HG02588 (cell line): ENCODE data around the gene KRT76.
"Not testable (repeated sequence)": the region's sequence is repeated elsewhere in the genome, so short reads cannot be mapped to it uniquely, and the experiment has no call there.

Experiments
- ATAC-seq: cut with Tn5 transposase; IDR thresholded peaks from one replicate; pipeline ENCODE4 v1.9.1; 2021; ENCODE audit warnings: mild to moderate bottlenecking, moderate library complexity; ENCODE audit not compliant: unreplicated experiment

The KRT76 gene

DNA sequence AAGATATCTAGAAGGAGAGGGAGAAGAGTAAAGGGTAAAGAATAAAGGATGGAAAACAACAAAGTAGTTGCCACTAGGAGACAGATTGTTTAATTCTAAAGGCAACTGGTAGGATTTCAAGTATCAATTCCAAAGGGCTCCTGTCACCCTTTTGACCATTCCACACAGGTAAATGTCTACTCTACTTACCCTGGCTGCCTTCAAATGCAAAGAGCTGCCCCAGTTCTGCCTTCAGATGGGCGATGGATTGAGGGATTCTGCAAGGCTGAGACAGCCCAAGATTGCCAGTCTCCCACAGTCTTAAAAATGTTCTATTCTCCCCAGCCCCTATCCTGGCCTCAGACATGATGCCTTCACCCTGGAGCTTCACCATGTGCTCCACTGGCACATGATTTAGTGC lies 11.4 kb downstream of the KRT76 start:
- ATAC-seq, result no peak

DNA sequence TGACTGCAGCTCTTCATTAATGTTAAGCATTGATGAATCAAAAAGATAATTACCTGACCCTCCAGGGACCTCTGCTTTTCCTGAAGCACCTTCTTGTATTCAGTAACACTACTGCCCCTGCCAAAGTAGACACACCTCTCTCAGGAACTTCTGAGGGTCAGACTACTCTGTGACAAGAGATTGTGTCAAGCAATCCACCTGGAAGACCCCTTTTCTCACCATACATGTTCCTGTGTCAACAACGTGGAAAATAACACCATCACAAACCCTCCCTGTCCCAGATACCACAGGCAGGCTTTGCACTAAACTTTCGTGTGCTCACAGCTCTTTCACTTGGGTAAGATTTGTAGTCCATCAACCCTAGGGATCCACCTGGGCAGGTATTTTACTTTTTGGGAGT lies 13.2 kb downstream of the KRT76 start:
- no peak for ATAC-seq

DNA sequence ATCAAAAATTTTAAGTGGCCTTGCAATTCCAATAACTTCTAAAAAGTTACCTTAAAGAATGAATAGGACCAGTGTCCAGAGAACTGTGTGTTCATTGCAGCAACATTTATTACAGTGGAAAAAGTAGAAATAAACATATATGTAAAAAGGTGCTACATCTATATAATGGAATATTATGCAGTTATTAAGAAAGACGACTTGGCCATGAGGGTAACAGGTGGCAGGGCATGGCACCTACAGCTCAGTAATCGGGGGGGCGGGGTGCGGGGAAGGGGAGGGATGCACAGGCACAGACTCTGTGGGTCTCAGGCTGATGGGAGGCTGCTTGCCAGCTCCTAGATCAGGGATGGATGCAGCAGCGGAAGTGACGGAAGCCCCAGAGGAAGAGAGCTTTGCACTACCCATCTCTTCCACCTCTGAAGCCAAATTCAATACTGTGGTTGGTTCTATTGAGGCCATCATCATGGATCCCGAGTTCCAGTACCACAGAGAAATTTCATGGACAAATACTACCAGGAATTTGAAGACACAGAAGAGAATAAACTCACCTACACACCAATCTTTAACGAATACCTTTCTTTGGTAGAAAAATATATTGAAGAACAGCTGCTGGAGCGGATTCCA lies 14.0 kb downstream of the KRT76 start:
- ATAC-seq, result no peak

DNA sequence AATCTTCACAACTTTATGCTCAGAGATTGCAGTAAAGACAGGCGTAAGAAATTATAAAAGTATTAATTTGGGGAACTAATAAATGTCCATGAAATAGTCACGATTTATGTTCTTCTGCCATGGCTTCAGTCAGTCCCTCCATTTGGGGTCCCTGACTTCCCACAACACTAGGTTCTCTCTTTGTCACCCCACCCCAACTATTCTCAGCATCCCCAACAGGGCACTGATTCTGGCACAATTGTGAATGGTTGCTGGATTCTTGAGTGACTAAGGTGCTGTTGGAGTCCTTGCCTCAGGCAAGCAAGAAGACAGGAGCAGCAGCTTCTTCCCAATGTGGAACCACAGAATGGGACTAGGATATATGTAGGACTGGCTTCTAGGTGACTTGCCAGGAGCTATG lies 15.3 kb downstream of the KRT76 start:
- no peak for ATAC-seq

DNA sequence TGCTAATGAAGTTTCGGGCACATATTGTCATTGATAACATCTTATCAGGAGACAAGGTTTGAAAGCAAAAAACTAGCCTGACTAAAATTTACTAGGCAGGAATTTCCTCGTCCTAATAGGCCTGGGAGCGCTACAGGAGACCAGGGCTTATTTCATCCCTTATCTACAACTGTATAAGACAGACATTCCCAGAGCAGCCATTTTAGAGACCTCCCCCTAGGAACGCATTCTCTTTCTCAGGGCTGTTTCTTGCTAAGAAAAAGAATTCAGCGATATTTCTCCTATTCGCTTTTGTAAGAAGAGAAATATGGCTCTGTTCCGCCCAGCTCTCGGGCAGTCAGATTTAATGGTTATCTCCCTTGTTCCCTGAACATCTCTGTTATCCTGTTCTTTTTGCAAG lies 15.9 kb downstream of the KRT76 start:
- not testable (repeated sequence) for ATAC-seq

DNA sequence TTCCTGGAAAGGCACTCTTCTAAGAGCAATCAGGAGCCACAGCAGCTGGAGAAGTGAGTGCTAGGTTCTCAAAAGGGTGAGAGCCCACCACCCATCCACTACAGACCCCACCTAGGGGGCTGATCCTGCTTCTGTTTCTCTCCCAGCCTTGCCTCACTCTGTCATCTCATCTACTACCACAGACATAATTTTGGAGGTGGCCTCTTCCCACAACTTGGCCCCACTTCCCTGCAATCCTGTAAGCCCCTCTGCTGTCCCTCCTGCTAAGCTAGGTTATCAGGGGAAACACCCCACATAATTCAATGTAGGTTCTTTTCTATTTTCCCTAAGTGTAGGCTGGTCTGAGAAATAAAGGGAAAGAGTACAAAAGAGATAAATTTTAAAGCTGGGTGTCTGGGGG lies 16.5 kb downstream of the KRT76 start:
- ATAC-seq, result no peak

DNA sequence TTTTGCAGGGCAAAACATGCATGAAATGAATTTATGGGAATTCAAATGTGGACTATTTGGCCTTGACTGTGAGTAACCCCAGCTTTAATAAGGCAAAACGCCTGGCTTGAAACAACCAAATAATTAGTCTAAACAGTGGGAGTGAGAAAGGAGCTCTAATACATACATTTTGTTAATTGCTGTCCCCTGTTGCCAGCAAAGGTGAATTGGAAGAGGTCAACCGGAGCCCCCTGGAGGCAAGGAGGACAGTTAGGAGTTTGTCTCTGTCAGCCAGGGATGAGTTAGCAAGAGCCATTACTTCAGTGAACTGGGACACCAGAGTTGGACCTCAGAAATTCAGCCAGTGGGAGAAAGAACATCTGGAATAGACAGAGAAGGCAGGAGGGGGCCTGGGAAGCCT lies 17.4 kb downstream of the KRT76 start:
- ATAC-seq, result no peak

DNA sequence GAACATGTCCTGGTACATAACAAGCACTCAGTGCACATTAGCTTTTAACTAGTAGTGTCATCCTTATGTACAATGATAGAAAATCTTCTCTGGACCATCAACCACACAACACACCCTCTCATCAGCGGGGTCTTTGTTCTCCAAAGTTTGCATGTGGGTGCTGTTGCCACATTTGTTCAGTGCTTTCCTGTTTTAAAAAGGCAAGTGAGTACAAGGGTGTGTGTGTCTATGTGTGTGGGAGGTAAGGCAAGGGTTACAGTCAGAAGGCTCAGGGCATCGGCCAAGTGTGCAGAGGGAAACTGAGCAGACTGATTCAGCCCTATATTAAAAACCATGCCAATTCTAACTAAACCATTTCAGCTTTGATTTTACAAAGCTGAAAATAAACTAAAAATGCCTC lies 17.9 kb downstream of the KRT76 start:
- no peak for ATAC-seq

DNA sequence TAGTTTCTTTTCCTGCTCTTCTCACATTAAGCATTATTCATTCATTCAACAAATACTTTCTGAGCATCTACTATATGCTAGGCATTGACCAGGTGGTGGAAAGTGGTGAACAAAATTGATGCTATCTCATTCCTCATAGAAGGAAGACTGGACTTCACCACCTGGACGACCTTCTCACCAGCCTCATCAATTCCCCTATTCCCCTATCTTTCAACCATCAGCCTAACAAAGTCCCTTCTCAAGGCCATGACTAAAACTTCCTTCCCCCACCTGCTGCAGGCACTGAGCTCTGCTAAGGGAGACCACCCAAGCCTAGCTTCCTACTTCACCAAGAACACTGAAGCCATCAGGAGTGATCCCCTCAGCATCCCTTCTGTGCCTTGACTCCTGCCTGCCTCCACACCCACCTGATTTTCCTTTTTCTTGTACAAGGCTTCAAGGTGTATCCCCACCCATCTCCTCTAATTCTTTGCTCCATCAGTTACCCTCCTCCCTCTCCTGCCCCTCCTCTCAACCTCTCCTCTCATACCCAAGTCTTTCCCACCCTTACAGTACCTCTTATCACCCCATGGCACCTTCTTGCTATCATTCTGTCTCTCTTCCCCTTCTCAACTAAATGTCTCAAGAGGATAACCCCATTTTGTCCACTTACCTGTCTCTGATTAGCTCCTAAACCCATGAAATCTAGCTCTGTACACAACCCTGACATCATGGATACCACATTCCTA lies 19.5 kb downstream of the KRT76 start:
- no peak for ATAC-seq

DNA sequence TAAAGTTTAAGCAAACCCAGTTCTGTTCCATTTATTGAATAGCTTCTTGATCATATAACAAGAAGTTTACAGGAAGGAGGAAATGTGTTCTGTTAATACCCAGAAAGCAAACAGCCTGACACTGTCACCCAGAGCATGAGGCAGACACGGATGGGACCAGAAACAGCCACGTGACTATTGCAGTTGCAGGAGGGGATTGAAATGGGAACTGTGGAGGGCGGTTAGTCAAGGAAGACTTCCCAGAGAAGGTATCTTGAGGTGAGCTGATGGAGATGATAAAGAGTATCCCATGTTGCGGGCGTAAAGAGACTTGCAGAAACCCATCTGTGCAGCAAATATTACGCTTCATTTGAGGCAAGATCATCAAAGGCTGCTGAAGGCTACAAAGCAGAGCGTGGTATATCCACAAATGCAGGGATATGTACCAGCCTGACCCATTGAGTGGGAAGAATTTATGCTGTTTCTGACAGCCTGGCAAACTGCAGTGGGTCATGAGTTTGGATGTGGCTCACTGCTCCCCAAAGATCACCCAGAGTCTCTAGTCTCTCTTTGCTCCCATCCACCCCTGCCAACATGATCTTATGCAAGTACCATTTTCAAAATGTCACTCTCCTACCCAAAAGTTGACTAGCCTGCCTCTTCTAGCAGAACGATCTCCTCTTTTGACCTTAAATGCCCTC lies 20.7 kb downstream of the KRT76 start:
- no peak for ATAC-seq

DNA sequence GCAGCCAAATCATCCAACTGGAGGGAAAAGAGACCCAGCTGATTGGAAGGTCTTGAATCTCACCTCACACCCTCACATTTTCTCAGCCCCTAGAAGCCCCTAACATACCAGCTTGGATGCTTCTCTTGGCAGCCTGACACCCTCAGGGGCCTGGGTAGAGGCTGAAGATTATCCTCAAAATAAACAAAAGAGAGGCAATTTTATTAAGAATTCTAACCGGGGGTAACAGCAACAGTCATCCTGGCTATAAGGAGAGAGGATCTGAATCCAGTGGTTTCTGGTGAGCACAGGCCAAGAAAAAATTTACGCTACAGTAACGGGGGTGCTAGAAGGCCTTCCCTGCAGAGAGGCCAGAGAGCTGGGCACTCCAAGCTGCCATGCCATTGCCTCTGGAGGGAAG lies 21.6 kb downstream of the KRT76 start:
- ATAC-seq, result no peak

DNA sequence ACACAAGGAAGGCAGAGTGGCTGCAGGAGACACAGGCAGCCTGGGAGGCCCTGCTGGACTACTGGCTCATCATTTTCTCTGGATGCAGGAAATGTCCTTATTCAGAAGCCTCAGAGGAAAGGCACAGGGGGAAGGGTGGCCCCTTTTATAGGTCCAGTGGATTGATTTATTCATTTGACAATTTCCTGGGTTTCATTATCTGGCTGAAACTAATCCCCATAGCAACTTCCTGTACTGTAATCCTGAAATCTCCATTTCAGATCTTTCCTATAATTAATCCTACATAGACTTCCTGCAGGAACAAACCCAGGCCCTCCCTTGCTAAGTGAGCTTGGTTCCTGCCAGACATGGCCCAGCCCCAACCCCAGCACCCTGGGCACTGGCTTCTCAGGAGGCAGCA lies 23.0 kb downstream of the KRT76 start:
- no peak for ATAC-seq

DNA sequence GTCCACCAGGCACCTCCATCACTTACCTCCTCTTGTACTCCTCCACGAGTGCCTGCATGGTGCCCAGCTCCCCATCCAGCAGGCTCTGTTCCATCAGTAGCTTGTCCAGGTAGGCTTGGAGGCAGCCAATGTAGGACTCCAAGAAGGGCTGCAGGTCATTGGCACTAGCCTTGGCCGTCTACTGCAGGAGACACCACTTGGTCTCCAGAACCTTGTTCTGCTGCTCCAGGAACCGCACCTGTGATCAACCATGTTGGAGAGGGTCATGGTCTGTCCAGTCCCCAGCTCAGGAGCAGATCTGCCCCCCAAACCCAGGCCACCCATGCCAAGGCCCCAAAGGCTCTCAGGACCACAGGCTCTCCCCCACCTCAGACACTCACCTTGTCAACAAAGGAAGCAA lies 23.9 kb downstream of the KRT76 start:
- ATAC-seq, result no peak

DNA sequence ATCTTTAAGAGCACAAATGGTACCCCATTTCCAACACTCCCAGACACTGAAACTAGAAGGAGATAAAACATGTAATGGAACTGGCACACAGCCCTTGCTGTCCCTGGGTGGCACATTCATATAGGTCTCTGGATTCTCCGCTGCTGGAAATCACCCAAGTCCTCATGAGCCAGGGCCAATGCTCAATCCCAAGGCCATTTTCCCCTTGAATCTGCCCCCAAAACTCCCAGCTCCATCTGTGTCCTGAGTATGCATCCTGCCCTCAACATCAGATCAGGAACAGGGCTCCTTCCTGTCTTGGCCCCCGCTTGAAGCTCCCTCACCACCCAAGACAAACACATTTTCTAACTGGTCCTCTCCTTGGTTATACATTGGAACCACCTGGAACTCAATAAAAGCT lies 24.6 kb downstream of the KRT76 start:
- ATAC-seq, result no peak

DNA sequence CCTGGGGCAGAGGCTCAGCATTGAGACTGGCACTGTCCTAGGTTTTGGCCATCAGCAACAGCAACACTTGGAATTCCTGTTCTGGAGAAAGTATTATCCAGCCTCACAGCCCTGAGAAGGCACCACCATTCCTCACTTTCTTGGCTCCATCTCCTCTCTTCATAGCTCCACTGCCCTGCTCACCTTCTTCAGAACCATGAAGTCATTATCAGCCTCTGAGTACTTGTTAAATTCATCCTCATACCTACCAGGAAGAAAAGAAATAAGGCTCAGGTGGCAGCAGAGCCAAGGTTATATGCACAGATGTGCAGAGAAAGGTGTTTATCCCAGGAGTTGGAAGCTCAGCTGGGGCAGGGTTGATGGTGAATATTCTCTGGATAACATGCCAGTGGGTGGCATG lies 25.4 kb downstream of the KRT76 start:
- no peak for ATAC-seq

DNA sequence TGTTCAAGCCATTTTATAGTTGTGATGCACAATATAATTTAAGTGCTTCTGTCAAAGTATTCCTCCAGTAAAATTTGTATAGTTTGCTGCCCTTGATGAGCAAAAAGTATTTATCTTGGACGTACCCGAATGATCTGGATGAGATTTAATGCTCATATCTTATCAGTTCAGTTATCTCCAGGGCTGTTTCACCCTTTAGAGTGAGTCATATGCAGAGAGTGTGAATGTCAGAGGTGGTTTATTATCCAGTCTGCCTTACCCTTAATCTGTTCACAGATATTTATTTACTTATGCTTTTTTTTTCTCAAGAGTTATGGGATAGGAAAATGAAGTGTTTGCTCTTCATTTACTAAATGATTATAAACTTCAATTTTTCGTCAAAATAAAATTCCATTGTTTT lies 26.6 kb downstream of the KRT76 start:
- ATAC-seq, result not testable (repeated sequence)

DNA sequence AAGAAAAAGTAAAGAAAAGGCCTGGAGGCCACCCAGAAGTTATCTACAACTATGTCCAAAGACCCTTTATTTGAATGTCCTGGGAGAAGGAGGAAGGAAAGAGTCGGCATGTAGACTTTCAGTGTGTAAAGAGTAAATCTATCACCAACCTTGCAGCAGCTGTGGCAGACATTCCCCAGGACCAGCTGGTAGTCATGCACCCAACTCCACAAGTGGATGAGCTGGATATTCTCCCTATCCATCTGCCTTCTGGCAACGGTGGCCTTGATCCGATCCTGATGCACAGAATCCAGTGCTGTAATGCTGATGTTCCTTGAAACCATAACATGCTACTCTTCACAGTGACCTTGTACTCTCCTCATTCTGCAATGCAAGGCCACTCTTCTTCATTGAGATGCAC lies 27.3 kb downstream of the KRT76 start:
- ATAC-seq, result no peak

DNA sequence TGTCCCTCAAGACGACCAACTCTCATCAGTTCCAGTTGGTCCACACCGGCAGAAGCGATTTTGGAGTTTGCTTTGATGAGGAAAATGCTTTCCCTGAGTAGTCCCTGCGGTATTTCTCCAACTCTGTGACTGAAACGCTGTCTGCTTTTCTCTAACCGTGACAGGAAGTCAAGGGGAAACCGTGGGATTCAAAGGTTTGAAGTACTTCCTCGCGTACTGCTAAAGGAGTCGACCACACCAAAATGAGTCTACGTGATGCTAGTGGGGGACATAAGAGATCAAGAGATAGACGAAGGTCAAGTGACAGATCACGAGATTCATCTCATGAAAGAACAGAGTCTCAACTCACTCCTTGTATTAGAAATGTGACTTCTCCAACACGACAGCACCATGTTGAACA lies 28.6 kb downstream of the KRT76 start:
- no peak for ATAC-seq

DNA sequence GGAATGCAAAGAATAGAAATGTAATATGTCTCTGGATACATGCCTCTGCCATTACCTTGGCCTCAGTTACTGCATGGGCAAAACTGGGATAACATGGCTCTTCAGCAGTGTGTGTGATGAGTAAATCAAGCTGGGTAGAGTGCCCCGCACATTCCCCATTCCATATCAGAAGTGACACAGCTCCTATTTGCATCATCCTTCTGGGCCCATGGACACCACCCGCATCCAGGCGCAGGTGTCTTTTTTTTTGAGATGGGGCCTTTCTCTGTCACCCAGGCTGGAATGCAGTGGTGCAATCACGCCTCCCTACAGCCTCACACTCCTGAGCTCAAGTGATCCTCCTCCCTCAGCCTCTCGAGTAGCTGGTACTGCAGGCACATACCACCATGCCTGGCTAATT lies 31.6 kb downstream of the KRT76 start:
- no peak for ATAC-seq

DNA sequence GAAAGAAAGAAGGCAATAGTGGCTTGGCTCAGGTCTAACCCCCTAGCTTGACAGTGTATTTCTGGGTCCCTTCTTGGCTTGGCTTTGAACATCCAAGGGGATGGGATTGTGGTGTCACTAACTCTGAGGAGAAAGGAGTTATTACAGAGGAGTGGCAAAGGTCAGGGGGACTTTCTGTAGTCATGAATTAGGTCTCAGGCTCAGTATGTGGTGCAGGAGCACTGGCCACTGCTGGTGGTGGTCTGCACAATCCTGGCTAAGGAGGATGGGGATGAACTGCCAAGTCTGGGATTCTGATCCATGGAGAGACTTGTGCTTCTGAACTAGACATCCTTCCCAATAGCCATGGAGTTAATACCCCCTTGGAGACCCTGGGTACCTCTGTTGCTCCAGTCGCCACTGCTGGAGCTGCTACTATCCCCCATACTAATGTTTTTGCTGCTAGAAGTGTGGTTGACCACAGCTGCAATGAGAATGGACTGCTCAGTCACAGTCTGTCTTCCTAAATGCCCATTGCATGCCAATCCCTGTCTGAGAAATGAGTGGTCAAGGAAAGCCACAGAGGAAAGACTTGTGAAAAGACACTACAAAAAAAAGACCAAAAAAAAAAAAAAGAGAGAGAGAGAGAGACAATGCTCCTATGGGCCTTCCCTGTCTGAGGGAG lies 32.5 kb downstream of the KRT76 start:
- ATAC-seq, result no peak

DNA sequence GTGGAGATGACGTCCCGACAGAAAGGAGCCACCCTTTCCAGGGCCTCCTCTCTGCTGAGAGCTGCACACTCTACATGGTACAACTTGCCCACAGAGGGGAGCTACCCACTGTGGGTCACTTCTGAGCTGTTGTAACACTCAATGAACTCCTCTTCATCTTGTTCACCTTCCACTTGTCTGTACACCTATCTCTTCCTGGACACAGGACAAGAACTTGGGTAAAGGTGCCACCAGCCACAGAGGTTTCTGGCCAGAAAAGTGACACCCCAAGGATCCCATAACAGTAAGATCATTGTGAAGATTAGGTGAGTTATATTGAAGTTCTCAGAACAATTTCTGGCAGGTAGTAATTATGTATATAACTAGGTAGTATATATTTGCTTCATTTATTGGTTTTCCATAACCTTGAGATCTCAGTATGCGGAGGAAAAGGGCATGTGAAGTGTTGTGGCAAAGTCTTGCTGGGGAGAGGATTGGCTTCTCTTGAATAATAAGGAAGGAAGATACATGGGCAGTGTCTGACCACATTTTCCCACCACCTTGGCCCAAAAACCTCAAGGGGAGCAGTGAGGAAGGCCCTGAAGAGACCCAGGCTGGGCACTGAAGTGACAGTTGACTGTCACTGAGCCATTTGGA lies 34.2 kb downstream of the KRT76 start:
- no peak for ATAC-seq
